Upper lobe of left lung (tissue), 4 donors: ENCODE data around the gene ERMN.

ENCODE experiments used
- CTCF ChIP-seq, 6 experiments: fragments of 450-650 bp in 4 of 6; fragments of 200-600 bp in 2 of 6; sonication (generic) in 2 of 6; IDR thresholded peaks; one replicate each; pipeline ENCODE4 v1.5.1; 2016 to 2019; ENCODE audit warnings: antibody characterized with exemption in 6 of 6
- POLR2A ChIP-seq, 4 donors: fragments of 450-650 bp; IDR thresholded peaks; one replicate each; pipeline ENCODE4 v1.5.1; 2016 to 2017; ENCODE audit warnings: antibody characterized with exemption in 4 of 4, mild to moderate bottlenecking in 2 of 4
- POLR2AphosphoS5 ChIP-seq, 2 donors: sonication (generic); formaldehyde crosslinking; IDR thresholded peaks; one replicate each; pipeline ENCODE4 v1.5.1; 2017; ENCODE audit warnings: antibody characterized with exemption in 2 of 2

GRCh38 chr2:157315901-157316300, 9.7 kb downstream of the ERMN start:
- TF ChIP-seq CTCF (IDR thresholded peaks at IDR 0.05) (no peak), POLR2AphosphoS5 (IDR thresholded peaks at IDR 0.05) (no peak), POLR2A (IDR thresholded peaks at IDR 0.05) (no peak)
